NAMALWA (cell line): Measurements from ENCODE around the gene CILP.

ENCODE experiments used
- DNase-seq: peaks from one replicate; pipeline ENCODE4 v3.0.0-alpha.2; 2015; ENCODE audit warnings: low spot score

The CILP gene

GRCh38 chr15:65226221-65226620 lies 14.9 kb upstream of the CILP start:
- DNase-seq = no peak

DNA sequence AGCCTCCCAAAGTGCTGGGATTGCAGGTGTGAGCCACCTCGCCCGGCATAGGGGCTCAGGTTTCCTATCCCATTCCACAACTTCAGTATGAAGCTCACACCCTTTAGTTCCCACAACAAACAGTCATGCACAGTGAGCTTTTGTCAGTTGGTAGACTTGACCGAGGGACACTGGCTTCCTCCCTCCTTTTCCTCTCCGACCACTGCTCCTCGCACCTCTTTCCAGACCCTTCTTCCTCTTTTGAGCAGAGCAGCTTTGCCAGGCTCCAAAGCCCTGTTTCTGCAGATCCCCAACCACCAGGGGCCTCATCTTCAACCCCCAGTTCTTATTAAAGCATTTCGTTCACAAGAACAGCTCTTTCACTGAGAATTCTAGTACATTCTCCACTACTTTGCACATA lies 12.7 kb upstream of the CILP start:
- no peak for DNase-seq

DNA sequence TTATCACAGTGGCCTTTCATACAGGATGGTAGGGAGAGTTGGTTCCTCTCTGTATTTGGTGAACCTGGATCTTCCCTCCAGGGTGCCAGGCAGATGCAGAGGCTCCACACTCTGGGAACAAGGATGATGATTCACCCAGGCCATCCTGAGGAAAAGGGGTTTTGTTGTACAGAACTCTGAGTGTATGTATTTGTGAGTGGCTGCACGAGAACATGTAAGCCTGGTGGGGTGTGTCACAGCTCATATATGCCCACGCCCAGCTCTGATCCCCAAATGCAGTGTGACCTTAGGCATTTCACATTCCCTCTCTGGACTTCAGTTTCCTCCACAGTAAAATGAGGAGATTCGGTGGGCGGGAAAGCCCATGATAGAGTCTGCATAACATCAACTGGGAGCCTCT lies 11.6 kb upstream of the CILP start:
- no peak for DNase-seq

- DNase-seq = no peak
Measured at GRCh38 chr15:65221697-65222096, 10.4 kb upstream of the CILP start.

DNA sequence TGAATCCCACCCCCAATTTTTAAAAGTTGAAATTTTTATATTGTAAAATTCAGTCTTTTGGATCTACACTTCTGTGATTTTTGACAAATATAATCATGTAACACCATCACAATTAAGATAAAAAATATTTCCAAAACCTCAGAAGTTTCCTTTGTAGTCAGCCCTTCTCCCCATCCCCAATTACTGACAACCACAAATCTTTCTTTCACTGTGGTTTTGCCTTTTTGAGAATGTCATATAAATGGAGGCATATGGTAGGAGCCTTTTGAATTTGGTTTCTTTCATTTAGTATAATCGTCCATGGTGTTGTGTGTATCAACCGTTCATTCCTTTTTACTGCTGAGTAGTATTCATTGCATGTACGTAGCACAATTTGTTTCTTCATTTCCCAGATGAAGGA lies 7.9 kb upstream of the CILP start:
- no peak for DNase-seq

DNA sequence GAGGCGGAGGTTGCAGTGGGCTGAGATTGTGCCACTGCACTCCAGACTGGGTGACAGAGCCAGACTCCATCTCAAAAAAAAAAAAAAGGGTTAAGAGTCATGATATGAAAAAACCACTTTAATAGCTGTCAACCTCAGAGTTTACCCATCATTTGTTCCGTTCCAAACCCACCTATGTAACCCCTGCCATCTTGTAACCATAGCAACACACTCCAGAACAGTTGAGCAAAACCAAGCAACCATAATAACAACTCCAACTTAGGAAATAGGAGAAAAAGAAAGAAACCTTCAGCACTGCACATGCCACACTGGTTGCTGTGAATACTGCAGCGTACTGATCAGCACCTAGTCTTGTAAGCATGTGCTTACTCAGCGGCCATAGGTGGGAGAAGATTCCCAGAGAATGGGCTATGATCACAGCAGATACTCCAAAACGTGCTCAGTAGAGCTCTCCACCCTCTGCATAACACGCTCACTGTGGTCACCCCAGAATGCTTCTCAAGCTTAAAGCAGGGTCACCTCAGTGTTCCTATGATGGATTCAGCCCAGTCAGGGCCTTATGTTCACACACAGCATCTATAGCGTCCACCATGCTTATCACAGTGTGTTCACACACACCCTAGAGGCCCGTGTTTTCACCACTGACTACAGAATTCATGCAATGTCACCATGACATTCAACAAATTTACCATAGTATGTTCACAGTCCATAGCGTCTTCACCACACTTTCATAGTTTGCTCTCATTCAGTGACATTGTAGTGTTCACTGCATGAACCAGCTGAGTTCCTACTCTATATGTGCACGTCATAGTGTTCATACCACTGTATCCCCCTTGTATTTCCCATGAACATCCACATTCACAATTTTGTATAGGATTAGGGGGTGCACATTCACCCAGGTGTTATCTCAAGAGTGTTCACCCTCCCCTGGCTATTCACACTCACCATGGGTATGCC lies 6.5 kb upstream of the CILP start:
- no peak for DNase-seq

GRCh38 chr15:65215496-65215895 lies 4.2 kb upstream of the CILP start:
- no peak for DNase-seq

DNA sequence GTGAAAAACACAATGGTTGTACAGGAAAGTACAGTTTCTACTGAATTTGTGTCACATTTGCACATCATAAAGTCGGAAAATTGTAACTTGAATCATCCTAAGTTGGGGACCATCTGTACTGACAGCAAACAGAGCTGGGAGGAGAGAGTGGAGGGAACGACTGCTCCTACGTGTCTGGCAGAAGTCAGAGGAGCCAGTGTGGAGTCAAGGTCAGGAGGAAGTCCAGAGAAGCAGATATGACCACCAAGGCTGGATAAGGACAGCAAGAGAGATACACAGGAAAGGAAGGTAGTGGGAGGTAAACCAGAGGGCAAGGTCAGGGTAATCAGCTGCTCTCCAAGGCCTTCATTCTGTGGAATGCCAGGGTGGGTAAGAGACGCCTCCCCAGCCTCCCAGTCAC lies 2.7 kb upstream of the CILP start:
- no peak for DNase-seq

DNA sequence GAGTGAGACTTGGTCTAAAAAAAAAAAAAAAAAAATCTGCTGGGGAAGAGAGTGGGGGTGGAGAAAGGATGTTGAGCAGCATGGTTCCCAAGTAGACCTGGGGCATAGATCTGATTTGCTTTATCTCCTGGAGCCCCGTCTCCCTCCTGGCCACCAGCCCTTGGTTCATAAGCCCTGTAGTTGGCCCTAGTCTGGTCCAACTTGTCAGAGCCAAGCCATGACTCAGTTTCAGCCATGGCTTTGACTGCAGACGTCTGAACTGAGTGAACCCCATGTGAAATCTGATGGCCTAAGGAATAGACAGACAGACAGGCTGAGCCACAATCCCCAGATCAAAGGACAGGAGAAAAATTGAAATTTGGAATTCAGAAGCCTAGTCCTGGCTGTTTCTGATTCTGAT lies 2.0 kb upstream of the CILP start:
- DNase-seq = no peak

DNA sequence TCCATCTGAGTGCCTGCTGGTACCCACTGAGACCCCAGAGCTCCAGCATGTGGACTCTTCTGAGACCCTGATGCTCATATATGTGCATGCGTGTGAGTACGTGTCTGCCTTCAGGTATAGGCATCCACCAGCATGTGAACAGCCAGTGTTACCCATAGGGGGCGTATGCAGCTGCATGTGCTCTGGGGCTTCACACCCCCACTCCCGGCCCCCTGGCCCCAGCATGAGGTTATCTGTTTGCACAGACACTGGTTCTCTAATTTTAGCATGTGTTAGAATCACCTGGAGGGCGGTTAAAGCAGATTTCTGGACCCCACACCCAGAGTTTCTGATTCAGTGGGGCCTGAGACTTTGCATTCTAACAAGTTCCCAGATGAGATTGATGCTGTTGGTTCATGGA lies 824 bp upstream of the CILP start:
- peak; percentile 78 for DNase-seq

DNA sequence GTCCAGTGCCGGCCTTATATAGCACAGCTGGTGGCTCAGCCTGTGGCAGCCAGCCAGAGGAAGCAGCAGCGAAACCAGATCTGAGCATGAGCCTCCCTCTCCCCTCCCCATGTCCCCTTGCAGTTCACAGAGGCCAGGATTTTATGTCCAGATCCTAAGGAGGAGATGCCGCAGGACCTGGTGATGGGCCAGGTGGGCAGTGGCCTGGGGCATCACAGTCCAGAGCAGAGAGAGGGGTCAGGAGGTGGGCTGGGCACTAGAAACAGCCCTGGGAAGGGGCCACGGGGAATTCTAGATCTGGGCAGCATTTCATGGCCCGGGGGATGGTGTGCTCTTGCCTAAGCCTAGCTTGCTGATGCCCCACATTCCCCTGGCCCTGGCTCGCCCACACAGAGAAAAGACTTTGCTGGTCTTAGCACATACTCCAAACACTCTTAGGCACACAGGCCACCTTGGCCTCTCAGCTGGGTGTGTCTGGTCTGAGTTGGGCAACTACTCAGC lies 259 bp upstream of the CILP start:
- DNase-seq = no peak

DNA sequence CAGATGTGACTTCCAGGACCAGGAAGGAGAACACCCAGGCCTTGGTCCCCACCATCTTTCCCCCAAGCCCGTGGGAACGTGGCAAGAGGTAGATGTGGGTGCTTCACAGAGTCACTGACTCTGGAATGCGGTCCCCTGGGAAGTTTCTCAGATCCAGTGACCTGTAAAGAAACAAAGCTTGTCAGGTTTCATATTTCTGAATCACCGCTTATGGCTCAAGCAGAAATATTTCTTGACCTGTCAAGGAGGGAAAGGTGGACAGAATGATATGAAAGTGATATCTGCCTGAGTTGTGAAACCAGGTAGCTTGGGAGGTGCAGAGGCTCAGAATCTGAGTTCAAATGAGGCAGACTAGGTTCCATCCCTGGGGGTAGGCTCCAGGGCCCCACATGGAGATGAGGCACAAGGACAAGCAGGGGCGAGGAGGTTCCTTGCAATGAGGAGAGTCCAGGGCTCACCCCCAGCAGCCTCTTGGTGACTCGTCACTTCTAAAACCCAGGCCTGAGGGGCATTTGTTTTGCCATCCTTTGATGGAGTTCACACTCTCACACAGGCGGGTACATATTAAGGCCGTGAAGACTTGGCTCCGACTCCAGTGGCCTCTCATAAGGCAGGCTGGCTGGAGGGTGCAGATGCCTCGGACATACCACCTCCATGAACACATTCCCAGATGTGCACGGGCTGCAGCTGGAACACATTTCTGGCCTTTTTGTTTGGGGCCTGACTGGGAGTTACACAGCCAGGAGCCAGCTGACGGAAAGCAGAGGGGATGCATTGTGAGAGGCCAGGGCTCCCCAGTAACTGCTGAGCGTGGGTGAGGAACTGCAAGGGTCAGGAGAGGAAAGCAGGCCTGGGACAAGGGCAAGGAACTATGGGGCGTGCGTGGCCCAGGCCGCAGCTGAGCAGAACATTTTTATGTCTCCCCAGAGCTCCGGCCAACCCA lies 1.3 kb downstream of the CILP start:
- no peak for DNase-seq

DNA sequence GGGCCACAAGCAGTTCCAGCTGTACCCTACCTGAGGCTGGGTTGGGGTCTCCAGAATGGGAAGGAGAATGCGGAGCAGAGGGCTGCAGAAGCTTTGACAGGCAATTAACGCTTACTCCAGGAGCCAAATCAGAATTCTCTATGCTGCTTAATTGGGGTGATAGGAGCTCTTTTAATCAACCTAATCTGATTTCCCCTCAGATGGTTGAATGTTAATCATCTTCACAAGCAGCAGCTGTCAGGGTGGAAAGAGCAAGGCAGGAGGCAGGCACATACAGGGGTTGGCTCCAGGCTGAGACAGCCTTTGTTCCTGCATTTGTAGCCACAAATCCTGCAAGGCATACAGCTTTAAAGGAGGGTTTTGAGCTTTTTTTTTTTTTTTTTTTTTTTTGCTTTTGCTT lies 2.6 kb downstream of the CILP start:
- DNase-seq = no peak

DNA sequence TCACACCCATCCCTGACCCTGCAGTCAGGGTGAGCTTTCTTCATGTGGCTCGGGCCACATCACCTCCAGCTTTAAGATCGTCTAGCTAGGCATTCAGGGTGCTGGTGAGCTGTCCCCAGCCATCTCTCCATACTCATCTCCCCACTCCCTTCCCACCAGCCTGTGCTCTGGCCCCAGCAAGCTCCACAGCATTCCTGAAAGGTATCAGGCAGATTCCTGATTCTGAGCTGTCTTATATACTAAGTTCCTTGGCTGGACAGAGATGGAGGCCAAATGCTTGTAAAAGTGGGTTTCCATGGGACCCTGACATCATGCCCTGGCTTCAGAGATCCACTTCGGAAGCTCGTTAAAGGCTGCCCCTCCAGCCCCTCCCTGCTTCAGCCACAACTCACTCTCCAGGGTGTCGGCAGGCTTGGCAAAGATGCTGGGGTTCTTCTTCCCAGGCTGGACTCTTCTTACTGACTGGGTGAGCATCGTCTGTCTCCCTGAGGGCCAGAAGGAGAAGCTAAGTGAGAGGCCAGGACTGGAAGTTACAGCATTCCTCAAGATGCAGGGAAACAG lies 3.9 kb downstream of the CILP start:
- DNase-seq = no peak

GRCh38 chr15:65206750-65207149 lies 4.5 kb downstream of the CILP start:
- no peak for DNase-seq

GRCh38 chr15:65204931-65205660 lies 6.2 kb downstream of the CILP start:
- DNase-seq = no peak

GRCh38 chr15:65204236-65204930 lies 6.9 kb downstream of the CILP start:
- DNase-seq = no peak

GRCh38 chr15:65201918-65202317 lies 9.4 kb downstream of the CILP start:
- no peak for DNase-seq

GRCh38 chr15:65198571-65198970 lies 12.7 kb downstream of the CILP start:
- DNase-seq = no peak

GRCh38 chr15:65197337-65197645 lies 14.0 kb downstream of the CILP start:
- DNase-seq = no peak

- DNase-seq = no peak
Measured at GRCh38 chr15:65196637-65197336, 14.5 kb downstream of the CILP start.
